BJ (cell line): ENCODE data around the gene UQCRC2. TPM values are rescaled to one million over a fixed set of nuclear protein-coding genes. Genes with fewer than 3 reads are reported as not detected.

Source experiments
- CTCF ChIA-PET: fragments of 350-600 bp; formaldehyde crosslinking; extraction: SDS; loops from one replicate; lab custom pipeline; 2021; ENCODE audit warnings: antibody characterized with exemption, inconsistent platforms; lab: Yijun Ruan, JAX
- POLR2A ChIA-PET: fragments of 300-600 bp; sonication (Branson Sonifier 250); formaldehyde crosslinking; extraction: SDS; loops from one replicate; lab custom pipeline; 2021; ENCODE audit warnings: antibody characterized with exemption; lab: Charles Lee
- DNase-seq: peaks from one replicate; pipeline ENCODE4 v3.0.0-alpha.2; 2011; ENCODE audit warnings: low read depth
- H3K27me3 ChIP-seq: 2 replicates; pipeline ENCODE4 v1.6.0; 2011; ENCODE audit warnings: low read length; ENCODE audit not compliant: control insufficient read depth, insufficient read depth
- H3K36me3 ChIP-seq: 2 replicates; pipeline ENCODE4 v1.5.1; 2011; ENCODE audit warnings: low read length; ENCODE audit not compliant: control insufficient read depth, insufficient read depth
- H3K4me3 ChIP-seq: 2 replicates; pipeline ENCODE4 v1.5.1; 2011; ENCODE audit warnings: low read depth, mild to moderate bottlenecking, control low read depth, low read length
- CTCF ChIP-seq: IDR thresholded peaks from 2 replicates; pipeline ENCODE4 v1.5.1; 2011; ENCODE audit warnings: low read depth, mild to moderate bottlenecking, control low read depth, inconsistent platforms, low read length, moderate library complexity; ENCODE audit not compliant: insufficient read depth
- polyA plus RNA-seq: library from polyadenylated mRNA; depleted of rRNA; stranded (reverse); fragments of >200 nt; gene quantifications from 2 replicates; pipeline ENCODE4 v1.2.3, GENCODE V29; 2011

The UQCRC2 gene
- polyA plus RNA-seq, 1 experiment, result 177 TPM

- Histone ChIP-seq H3K36me3 (no peaks in the 10 kb centered on the region), H3K27me3 (no peaks in the 10 kb centered on the region), H3K4me3 (no peak overlapping the region)
- TF ChIP-seq CTCF, result no peak
- no peak for DNase-seq
- POLR2A ChIA-PET, result no interaction called here
- CTCF ChIA-PET, result interaction anchor here (0.9 to 4.6 kb wide), 6 partner anchors 74 to 296 kb away, joined by 3 to 86 read pairs (median 9); partner anchors contain the start of gene VWA3A
These were observed 51.2 kb downstream of the UQCRC2 start for GRCh38 chr16:22004341-22004740.

GRCh38 chr16:22005746-22006145 is 52.6 kb downstream of the UQCRC2 start:
- TF ChIP-seq CTCF, result no peak
- DNase-seq, result no peak
- POLR2A ChIA-PET, result no interaction called here
- no peaks in the 10 kb centered on the region for H3K27me3 ChIP-seq
- no peak overlapping the region for H3K4me3 ChIP-seq
- CTCF ChIA-PET, result interaction anchor here (1.4 to 4.6 kb wide), 5 partner anchors 73 to 183 kb away, joined by 8 to 86 read pairs (median 11); no protein-coding TSS in a partner anchor
- H3K36me3 ChIP-seq, result no peaks in the 10 kb centered on the region

GRCh38 chr16:22006636-22007035 is 53.5 kb downstream of the UQCRC2 start:
- H3K4me3 ChIP-seq, result no peak overlapping the region
- H3K27me3 ChIP-seq, result no peaks in the 10 kb centered on the region

GRCh38 chr16:22007159-22007508 is 54.0 kb downstream of the UQCRC2 start:
- no peak for DNase-seq
- no peak for TF ChIP-seq CTCF
- CTCF ChIA-PET, result interaction anchor here (1.1 to 2.5 kb wide), 6 partner anchors 13 to 182 kb away, joined by 3 to 29 read pairs (median 4); partner anchors contain the start of gene VWA3A
- POLR2A ChIA-PET, result no interaction called here
- H3K36me3 ChIP-seq, result no peaks in the 10 kb centered on the region
- no peaks in the 10 kb centered on the region for H3K27me3 ChIP-seq
- H3K4me3 ChIP-seq, result peak overlapping the region; percentile 94

More at GRCh38 chr16:22006636-22007035, 53.5 kb downstream of the UQCRC2 start:
- H3K36me3 ChIP-seq, result no peaks in the 10 kb centered on the region
- POLR2A ChIA-PET, result no interaction called here
- DNase-seq, result no peak
- no peak for TF ChIP-seq CTCF
- CTCF ChIA-PET, result interaction anchor here (1.5 to 3.6 kb wide), 4 partner anchors 12 to 92 kb away, joined by 3 to 29 read pairs (median 10); no protein-coding TSS in a partner anchor

- H3K36me3 ChIP-seq, result no peaks in the 10 kb centered on the region
- ChIA-PET CTCF (interaction anchor here (1.1 to 2.5 kb wide), 6 partner anchors 13 to 181 kb away, joined by 3 to 29 read pairs (median 4); partner anchors contain the start of gene VWA3A), POLR2A (interaction anchor here (1.0 kb wide), 1 partner anchor 9 kb away, joined by 5 read pairs; no protein-coding TSS in a partner anchor)
- TF ChIP-seq CTCF, result no peak
- H3K27me3 ChIP-seq, result no peaks in the 10 kb centered on the region
- no peak for DNase-seq
- peak within 1 kb of the TSS; percentile 94 for H3K4me3 ChIP-seq
These were observed 54.5 kb downstream of the UQCRC2 start, which contains the start of gene MOSMO for GRCh38 chr16:22007509-22008214. TSS of gene MOSMO (plus strand) at chr16:22008111. CDS start at chr16:22008302, 191 bp downstream.
